Fibroblast of peridontal ligament (primary cell): ENCODE data around the gene OR1E1.
"Not testable (repeated sequence)": the region's sequence is repeated elsewhere in the genome, so short reads cannot be mapped to it uniquely, and the experiment has no call there.

Experiments used
- DNase-seq: peaks from one replicate; pipeline ENCODE4 v3.0.0-alpha.2; 2010; ENCODE audit errors: extremely low read depth

The OR1E1 gene, protein sequence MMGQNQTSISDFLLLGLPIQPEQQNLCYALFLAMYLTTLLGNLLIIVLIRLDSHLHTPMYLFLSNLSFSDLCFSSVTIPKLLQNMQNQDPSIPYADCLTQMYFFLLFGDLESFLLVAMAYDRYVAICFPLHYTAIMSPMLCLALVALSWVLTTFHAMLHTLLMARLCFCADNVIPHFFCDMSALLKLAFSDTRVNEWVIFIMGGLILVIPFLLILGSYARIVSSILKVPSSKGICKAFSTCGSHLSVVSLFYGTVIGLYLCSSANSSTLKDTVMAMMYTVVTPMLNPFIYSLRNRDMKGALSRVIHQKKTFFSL

GRCh38 chr17:3398310-3398709 is at the start of gene OR1E1:
Gene OR1E1 (minus strand): TSS chr17:3398410. CDS start chr17:3398410, 0 bp downstream.
- DNase-seq, result no peak

- no peak for DNase-seq
These were observed 49.4 kb upstream of the OR1E1 start for GRCh38 chr17:3447625-3448024.

GRCh38 chr17:3440451-3440850 is 42.2 kb upstream of the OR1E1 start:
- no peak for DNase-seq

GRCh38 chr17:3438368-3438767 is 40.2 kb upstream of the OR1E1 start:
- no peak for DNase-seq

GRCh38 chr17:3433741-3434140 is 35.5 kb upstream of the OR1E1 start, which contains the start of gene OR1E2:
Gene OR1E2 (minus strand): TSS chr17:3433841. CDS start chr17:3433841, 0 bp downstream.
- DNase-seq, result no peak

- DNase-seq, result not testable (repeated sequence)
These were observed 35.0 kb upstream of the OR1E1 start for GRCh38 chr17:3433215-3433614.

- no peak for DNase-seq
These were observed 20.0 kb upstream of the OR1E1 start for GRCh38 chr17:3418222-3418621.

- DNase-seq, result no peak
These were observed 17.4 kb upstream of the OR1E1 start for GRCh38 chr17:3415610-3416009.

DNA sequence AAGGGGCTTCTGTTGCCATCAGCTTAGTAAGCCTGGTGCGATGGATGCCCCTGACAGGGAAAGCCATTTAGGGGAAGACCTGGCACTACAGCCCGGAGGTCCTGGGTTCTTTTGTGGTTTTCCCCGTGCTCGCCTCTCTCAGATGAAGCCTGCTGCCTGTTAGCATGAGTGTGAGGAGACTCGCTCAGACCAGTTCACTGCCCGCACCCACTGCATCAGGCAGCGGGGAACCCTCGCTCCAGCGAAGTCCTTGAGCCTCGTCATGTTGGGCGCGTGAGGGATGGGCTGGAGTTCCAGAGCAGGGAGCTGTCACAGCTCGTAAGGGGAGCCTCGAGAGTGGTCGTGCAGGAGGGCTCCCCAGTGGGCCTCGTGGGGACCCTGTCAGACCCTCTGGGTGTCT is 14.0 kb upstream of the OR1E1 start:
- DNase-seq, result not testable (repeated sequence)

DNA sequence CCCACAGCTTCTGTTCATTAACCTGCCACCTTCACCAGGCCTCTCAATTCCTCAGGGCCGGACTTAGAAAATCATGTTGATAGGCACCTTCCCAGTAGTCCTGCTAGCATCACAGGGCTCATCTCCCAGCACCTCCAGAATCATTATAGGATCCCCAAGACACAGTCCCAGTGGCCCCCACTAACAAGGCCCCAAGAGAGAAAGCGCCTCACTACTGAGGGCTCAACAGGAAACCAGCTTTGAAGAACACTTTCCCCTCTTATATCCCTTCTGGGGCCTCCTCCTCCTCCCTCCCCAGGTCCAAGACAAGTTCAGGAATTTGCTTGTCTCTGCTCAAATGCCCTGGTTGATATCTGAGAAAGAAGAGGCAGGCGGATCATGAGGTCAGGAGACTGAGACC is 12.9 kb upstream of the OR1E1 start, which contains the start of gene OR3A3:
Gene OR3A3, plus strand, starts transcription at position 301 of the 400 bp plus-strand sequence.
- DNase-seq, result no peak

GRCh38 chr17:3403856-3404255 is 5.6 kb upstream of the OR1E1 start:
- DNase-seq, result not testable (repeated sequence)

DNA sequence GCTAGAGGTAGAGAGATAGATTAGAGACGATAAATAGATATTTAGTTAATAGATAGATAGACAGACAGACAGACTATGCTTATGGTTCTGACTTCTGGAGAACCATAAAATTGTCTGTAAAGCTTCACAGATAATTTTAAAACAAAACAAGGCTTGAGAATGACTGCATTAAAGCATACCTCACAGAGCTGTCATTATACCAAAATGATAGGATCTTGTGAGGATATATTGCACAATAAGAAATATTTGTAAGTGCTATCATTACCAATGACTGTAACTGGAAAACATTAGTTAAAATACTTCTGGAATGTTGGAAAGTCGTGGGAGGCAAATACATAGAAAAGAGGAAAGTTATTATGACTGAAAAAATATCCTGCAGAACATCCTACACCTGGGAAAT is 3.6 kb upstream of the OR1E1 start:
- no peak for DNase-seq

DNA sequence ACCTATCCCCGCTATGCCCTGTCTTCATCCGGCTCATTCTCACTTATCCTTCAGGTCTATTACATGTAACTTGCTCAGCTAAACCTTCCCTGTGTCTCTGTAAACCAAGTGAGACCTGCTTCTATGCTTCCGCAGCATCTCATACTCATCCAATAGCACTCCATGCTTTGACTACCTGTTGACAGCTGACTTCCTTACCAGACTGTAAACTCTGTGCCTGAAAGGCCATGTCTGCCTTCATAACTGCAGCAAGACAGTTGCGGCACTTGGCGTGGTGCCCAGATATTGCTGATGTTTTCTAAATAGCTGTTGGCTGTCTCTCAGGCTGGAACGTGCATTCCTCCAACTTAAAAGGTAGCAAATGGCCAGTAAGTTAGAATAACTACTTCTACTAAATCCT is 1.8 kb upstream of the OR1E1 start:
- DNase-seq, result no peak

DNA sequence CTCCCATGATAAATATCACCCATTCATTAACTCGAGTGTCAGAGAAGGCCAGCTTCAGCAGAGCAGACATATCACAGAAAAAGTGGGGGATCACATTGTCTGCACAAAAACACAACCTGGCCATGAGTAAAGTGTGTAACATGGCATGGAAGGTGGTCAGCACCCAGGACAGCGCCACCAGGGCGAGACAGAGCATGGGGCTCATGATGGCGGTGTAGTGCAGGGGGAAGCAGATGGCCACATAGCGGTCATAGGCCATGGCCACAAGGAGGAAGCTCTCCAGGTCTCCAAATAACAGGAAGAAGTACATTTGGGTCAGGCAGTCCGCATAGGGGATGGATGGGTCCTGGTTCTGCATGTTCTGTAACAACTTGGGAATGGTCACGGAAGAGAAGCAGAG is 409 bp downstream of the OR1E1 start:
- not testable (repeated sequence) for DNase-seq

DNA sequence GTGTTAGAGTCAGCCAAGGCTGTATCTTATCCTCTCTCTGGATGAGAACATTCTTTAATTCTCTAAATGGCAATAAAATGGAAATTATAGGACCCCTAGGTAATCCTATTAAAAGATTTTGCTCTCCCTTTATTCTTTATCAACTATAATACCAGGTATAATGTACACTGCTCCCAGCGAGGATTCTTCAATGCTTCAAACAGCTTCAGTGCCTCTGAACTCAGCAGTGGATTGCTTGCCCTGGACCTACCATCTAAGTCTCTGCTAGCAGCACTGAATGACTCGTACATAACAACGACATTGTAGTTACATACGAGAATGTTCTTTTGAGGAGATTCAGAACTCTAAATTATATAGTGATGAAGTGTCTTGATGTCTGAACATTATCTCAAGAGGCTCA is 8.4 kb downstream of the OR1E1 start:
- DNase-seq, result no peak

DNA sequence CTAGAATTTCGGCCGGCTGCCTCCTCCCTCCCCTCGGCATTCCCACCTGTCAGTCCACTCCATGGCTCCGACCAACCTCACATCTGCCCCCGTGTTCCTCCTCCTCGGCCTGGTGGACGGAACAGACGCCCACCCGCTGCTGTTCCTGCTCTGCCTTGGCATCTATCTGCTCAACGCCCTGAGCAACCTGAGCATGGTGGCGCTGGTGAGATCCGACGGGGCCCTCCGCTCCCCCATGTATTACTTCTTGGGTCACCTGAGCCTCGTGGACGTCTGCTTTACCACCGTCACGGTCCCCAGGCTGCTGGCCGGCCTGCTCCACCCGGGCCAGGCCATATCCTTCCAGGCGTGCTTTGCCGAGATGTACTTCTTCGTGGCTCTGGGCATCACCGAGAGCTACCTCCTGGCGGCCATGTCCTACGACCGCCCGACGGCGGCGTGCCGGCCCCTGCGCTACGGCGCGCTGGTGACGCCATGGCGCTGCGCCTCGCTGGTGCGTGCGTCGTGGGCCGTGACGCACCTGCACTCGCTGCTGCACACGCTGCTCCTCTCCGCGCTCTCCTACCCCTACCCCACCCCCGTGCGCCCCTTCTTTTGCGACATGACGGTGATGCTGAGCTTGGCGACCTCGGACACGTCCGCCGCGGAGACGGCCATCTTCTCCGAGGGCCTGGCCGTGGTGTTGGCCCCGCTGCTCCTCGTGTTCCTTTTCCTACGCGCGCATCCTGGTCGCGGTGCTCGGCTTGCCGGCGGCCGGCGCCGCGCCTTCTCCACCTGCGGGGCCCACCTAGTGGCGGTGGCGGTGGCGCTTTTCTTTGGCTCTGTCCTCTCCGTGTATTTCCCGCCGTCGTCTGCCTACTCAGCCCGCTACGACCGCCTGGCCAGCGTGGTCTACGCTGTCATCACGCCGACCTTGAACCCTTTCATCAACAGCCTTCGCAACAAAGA is 12.1 kb downstream of the OR1E1 start, which contains the start of gene OR3A2:
Gene OR3A2, minus strand, starts transcription at position 440 of the 948 bp plus-strand sequence.
- DNase-seq, result no peak

DNA sequence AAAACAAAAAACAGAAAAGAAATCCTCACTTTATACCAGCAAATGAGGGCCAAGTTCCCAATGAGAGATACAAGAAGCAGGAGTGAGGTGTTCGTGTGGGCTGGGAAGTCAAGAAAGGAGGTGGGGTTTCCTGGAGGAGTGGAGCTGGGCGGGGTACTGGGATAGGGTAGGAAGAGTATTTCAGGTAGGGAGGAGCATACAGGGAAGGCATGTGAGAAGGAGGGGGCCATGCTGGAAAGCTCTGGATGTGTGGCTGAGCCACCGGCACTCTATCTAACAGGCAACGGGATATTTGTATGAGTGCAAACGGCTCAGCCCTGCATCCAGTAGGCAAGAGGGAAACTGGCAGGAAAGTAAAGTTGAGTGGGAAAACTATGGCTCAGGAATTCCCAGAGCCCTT is 16.3 kb downstream of the OR1E1 start:
- no peak for DNase-seq

DNA sequence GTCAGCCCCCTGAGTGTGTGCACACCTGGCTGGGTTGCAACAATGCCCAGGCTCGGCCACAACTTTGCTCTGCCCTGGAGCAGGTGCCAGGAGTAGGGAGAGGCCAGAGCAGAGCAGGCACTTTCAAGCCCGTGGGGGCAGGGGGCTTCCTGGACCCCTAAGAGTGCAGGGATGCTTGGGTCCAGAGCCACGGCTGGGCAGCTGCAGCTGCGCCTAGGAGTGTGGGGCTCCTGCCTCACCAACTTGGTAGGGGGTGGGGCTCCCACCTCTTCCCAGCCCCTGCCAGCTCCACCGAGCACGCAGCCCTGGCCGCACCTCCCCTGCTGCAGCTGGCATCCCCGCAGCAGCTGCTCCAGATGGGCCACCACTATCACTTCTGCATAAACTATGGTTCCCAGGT is 19.9 kb downstream of the OR1E1 start:
- no peak for DNase-seq

DNA sequence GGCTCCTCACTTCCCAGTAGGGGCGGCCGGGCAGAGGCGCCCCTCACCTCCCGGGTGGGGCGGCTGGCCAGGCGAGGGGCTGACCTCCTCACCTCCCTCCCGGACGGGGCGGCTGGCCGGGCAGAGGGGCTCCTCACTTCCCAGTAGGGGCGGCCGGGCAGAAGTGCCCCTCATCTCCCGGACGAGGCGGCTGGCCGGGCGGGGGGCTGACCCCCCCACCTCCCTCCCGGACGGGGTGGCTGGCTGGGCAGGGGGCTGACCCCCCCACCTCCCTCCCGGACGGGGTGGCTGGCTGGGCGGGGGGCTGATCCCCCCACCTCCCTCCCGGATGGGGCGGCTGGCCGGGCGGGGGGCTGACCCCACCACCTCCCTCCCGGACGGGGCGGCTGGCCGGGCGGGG is 27.0 kb downstream of the OR1E1 start:
- DNase-seq, result not testable (repeated sequence)
